NCI-H146 (cell line): Measurements from ENCODE around the gene RHOF.

ENCODE experiments used
- DNase-seq: peaks from one replicate; lab custom pipeline; 2025; lab: John Stamatoyannopoulos, UW

RHOF gene

DNA sequence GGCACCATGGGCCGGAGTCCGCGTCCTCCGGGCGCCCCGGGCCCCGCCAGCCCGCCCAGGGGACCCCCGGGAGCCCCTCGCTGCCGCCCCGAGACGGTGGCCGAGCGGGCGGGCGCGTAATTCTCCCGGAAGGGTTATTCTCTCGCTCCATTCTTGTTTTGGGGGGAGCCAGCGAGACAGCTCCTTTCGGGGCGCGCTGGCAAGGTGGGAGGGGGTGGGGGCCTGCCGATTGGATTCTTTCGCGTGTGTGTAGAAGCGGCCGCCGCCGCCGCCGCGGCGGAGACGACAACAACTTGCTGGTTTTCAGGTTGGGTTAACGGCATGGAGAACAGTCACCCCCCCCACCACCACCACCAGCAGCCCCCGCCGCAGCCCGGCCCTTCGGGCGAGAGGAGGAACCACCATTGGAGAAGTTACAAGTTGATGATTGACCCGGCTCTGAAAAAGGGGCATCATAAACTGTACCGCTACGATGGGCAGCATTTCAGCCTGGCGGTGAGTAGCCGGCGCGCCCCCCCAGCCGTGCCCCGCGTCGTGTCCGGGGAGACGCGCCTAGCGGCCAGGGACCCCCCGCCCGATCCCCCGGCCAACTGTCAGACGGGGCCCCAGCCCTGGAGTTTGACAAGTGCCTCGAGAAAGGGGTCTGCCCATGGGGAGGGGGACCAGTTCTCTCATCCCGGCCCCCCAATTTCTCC is 11.1 kb upstream of the RHOF start:
- DNase-seq: peak; percentile 31

DNA sequence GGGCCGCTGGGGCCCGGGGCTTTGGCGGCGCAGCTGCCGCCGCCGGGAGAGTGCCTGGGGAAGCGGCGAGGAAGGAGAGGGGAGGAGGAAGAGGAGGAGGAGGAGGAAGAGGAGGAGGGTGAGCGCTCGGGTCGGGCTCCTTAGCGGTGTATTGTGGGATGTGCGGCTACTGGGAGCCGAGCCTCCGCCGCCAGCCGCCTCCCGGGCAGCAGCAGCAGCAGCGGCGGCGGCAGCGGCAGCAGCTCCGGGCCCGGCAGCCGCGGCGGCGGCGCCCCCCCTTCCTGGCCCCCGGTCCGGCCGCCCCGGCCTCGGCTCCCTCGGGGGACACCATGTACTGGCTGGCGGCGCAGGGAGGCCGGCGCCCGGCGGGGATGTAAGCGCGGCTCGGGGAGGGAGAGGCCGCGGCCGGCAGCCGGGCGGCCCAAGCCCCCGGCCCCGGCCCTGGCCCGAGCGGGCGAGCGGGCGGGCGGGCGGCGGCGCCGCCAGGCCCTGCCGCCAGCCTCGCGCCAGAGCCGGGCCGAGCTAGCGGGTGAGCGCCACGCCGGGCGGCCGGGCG is 10.5 kb upstream of the RHOF start, which contains the start of gene SETD1B:
SETD1B (plus strand) TSS at position 149 of the 556 bp plus-strand sequence. CDS start 729 bp downstream, outside the sequence.
- DNase-seq: peak; percentile 73

DNA sequence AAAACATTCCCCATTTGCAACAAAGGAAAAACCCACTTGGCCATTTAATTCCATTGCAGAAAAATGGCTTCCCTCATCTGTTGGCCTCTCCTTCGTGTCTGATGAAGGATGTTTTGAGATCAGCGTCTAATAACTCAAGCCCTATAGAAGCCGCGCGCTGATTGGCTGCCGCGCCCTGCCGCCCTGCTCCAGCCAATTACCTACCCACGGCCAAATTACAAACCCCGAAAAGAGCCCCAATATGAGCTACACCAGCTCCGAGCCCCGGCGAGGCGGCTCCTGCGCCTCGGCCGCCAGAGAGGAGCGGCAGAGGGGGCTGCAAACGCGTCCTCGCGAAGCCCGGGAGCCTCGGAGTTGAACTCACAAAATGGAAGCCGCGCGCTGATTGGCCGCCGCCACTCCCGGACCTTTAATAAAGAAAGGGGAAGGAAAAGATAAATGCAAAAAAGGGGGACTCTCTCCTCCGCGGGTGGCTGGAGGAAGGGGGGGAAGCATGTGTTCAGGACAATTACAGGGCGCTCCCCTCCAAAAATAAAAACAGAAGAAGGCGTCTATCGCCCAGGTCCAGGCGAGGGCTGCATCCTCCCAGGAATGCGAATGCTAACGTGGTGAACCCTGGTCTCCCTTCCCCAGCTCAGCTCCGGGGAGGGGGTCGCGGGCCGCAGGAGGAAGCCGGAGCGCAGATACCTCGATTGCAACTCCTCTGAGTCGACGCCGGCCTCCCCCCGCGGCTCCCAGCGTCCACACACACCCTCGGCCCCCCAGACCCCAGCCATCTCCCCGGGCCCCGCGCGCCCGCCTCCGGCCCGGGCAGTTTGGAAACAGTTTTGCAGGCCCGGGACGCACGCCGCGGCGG is 9.6 kb upstream of the RHOF start:
- DNase-seq: peak; percentile 96

DNA sequence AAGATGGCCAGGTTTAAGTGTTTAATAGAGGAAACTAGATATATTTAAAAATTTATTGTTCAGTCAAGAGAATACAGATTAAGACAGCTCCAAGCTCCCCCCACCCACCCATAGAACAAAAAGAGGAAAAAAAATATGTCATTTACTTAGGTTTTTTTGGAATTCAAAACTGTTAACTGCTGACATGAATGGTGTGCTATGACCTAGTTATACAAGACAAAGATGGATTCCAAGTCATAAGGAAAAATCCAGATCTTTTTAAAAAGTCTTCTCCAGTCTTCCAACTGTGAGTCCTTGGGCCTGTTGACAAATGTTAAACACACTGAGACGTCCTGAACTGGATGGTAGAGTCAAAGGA is 9.0 kb upstream of the RHOF start:
- DNase-seq: no peak

DNA sequence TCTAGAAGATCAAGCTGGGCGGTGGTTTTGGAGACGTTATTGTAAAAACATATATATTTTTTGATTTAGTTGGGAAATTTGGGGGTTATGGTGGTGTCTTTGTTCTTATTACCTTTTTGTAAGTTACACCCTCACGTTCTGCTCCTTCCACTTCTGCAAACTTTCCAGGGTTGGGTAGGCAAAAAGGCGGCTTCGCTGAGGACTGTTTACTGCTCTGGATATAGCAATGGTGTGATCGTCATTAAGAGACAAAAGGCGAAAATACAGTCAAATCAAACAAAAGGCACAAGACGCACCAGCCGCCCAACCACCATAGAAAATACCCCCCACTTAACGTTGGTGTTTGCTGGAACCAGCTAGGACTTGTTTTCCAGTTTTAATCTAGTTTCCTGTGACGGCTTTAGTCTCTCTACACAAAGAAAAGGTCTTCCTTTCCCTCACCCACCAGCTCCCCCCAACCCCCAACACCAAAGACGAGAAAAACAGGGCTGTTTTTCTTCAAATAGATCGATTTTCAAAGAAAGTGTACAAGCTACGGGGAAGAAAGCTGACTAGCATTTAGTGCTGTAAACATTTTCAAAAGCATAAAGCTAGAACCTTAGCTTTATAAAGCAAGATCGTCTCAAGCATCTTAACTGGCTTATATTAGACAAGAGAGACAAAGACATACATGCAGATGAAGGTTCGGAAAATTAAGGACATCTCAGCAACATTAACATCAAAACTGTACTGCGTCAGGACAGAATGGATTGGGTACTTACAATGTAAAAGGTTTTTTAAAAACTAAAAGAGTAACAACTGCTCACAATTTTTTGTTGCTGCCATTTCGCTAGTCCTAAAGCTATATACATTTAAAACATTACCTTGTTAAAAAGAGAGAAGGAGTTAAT is 8.4 kb upstream of the RHOF start:
- peak; percentile 91 for DNase-seq

DNA sequence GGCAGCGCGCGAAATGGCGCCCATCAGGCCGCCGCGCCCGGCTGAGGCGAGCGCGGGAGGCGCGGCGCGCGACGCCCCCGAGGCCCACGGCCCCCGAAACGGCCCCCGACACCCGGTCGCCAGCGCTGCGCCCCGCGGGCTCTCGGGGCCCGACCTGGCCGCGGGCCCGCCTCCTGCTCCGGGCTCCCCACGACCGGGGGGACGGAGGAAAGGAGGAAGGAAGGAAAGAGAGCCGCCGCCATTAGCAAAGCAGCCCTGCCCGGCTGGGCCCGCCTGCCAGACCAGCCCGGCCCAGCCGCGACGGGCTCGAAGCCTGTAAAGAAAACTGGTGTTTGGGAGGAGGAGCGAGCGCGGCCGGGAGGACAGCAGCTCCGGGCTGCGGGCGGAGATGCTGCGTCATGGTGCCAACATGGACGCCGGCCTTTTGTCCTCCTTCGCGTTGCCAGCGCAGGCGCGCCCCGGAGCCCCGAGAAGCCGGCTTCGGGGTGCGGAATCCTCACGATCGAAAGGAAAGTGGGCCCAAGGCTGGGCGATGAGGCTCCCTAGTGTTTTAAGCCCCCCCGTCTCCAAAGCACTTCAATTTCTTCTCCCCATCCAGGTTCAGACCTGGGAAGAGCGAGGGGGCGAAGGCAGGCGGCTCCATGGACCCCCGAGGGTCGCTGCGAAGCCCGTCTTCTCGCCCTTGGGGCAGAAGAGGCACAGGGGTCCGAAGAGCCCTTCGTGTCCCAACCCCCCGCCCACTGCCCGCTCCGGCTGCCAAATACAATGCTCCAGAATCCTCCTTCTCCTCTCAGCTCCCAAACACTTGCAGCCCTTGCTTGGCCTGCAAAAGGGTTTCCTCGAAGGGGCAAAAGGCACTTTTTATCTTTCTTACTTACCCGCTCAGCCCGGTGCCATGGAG is 7.5 kb upstream of the RHOF start:
- DNase-seq: peak; percentile 79

DNA sequence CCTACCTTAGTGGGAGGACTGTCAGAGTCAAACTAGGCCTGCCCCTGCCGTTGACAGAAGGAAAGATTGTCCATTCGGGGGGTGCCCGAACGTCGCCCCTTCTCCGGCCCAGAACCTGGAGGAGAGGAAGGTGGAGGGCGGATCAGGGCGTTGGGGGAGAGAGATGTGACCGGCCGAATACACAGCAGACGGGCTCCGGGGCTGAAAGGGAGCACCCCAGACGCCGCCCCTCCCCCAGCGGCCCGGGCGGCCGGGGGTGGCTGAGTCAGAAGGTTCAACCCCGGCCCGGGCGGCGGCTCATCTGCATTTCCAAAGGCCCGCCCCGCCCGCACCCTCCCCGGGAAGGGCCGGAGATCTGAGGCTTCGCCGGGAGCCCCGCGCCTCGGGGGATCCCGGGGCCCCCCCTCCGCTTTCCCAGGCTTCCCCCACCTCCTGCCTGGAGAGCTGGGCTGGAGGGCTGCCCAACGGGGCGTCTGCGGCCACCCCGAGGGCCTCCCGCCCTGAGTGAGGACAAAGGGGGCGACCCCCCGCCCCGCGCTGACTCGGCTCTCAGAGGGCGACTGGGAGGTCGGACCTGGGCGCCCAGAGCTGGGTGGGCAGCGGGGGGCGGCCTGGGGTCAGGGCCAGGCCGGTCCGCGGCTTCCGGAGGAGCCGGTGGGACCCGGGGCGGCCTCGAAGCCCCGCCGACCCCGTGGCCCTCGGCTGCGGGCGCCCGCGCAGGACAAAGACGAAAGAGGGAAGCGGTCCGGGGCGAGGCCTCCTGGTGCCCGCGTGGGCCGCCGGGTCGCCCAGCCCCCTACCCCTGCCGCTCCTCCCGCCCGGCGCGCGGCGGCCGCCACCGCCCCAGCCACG is 6.6 kb upstream of the RHOF start:
- peak; percentile 86 for DNase-seq

DNA sequence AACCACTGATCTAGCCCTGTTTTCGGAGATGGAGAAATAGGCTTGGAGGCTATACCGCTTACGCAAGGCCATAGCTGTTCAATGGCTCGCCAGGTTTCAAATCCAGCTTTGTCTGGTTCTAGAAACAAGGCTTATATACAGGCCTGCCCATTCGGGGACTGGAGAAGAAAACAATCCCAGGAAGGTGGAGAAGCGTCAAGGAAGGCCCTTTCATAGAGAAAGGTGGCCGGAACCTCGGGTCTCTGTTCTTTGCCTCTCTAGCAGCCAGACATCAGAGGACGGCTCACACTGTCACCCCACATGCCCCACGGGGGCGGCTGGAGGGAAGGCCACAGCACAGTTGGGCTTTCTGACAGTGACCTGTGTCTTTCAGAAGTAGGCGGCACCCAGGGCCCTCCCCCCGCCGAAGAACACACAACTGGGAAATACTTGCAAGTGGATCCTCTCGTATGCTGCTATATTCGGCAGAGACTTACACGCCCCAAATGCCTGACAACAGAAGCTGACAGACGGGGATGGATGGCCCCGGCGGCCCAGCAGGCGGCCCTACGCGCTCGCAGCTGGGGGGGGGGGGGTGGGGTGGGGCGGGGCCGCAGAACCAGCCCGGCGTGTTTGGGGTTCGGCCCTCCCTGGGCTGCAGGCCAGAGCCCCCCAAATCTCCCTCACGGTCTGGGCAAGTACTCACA is 5.8 kb upstream of the RHOF start:
- DNase-seq: peak; percentile 85

DNA sequence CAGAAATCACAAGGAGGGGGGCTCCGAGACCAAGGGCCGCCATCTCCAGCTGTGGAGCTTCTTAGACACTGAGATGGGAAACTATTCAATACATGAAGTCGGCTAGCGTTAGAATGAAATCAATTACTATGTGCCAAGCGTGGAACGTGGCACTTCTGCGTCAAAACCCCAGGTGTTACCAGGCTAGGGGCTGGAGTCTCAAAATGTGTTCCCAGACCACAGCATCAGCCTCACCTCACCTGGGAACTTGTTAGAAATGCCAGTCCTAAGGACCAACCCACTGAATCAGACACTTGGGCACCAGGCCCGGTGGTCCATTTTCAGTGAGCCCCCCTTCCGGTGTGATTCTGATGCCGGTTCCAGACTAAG is 5.3 kb upstream of the RHOF start:
- DNase-seq: peak; percentile 50

DNA sequence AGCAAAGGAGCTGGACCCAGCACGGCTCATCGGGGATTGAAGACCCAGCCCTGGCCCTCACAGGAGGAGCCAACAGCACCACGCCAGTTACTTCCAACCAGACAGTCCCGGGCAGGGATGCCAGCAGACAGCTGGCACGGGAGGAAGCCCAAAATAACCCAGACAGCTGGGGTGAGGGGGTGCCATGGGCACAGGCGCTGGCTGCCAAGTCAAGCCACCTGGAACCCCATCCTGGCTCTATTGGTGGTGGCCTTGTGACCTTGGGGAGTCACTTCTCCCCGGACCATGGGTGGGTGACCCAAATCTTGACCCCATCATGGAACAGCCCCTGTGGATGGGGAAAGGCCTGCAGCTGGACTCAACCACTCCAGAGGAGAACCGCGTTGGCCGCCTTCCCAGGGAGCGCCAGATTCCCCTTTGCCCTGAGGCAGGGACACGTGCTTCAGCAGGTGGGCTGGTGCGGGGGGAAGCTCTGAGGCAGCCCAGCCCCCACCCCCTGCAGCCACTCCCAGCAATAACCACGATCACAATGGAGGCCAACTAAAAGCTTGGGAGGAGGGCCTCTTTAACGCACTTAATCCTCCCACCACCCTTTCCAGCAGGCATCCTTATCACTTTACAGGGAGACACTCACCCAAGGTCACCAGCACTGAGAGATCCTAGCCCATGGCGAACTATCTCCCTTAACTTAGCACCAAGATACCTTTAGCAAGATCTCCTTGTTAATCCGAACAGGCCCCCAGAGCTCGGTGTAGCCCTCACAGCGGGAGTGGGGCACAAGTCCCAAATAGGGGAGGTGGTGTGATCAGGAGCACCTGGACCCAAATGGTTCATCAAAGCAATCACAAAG is 4.7 kb upstream of the RHOF start:
- DNase-seq: peak; percentile 97

DNA sequence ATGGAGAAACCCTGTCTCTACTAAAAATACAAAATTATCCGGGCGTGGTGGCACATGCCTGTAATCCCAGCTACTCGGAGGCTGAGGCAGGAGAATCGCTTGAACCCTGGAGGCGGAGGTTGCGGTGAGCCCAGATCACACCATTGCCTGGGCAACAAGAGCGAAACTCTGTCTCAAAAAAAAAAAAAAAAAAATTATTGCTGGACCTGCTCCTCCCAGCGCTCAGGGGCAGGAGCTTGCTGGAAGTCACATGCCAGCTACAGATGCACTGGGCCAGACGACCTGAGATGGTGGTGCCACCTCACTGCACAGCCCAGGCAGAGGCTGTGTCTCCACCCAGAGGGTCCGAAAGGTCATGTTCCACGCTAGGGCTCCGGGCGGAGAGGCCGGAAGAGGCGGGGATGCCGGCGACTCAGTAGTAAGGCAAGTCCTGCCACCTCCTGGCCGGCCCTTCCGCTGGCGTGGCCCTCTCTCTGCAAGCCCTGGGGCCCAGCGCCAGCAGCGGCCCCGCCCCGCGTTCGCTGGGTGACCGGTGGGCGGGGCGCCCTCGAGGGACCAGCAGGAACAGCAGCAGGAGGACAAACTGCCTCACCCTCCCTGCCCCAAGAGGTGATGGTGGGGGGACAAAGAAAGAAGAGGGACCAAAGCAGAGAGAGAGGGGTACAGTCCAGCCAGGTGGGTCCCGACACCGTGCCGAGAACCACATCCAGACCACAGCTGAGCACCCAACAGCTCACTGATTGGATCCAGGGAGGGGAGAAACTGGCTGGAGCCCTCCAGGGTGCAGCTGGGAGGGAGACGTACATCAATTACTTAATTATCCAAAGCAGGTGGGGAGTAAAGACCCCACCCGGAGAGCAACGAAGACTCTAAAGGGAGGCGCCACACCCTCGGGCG is 3.6 kb upstream of the RHOF start:
- DNase-seq: peak; percentile 93

DNA sequence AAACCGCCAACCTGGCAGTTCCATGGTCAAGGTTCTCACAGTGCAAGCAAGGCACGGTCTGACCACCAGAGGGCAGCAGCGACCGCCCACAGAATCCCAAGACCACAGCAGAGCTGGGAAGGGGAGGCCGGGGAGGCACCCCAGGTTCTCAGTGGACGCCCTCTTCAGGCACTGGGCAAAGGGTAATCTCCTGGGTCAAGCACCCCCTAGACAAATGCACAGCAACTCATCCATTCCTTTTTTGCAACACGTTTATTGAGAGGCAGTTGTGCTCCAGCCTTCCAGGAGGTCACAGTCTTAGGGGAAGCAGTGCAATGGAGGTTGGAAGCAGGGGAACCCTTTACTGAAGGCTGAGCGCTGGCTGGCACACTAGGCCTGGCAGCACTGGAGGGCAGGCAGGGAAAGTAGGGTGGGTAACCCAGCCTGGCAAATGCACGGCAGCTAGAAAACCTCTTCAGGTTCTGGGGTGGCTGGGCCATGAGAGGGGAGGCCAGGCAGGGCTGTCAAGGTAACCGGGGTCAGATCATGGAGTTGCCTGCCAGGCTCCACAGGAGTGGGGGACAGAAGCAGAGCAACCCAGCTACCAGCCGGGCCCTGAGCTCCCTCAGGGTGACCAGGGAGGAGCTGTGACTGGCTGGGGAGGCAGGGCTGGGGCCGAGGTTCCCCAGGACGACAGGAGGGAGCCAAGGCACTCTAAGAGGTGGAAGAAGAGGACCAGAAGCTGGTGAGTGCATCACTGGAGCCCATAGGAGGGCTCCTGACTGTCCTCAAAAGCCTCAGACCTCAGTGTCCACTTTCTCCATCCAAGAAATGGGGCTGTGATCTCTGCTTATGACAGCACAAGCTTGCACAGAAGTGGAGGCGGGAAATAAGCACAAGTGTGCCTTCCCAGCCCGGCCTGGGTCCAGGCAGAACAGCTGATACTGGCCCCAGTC is 1.8 kb upstream of the RHOF start:
- DNase-seq: peak; percentile 61

DNA sequence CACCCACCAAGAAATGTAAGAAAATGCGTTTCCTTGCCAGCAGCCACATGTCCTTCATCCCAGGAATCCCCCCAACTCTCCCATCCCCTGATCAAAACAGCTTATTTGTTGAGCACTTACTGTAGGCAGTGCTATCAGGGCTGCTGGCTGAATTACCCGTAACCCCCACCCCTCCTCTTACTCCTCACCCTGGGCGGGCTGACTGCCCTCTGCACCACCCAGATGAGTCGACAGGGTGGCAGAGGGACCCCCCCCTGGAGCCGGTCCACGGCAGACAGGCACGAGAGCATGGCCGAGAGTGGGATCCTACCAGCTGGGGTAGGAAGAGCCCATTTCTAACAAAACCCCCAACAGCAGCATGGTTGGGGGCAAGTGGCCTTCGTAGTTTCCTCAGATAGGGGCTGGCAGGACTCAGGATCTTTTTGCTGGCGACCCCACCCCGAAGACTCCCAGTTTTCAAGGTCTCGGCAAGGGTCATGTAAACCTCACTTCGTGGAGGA is 1.1 kb upstream of the RHOF start:
- no peak for DNase-seq

DNA sequence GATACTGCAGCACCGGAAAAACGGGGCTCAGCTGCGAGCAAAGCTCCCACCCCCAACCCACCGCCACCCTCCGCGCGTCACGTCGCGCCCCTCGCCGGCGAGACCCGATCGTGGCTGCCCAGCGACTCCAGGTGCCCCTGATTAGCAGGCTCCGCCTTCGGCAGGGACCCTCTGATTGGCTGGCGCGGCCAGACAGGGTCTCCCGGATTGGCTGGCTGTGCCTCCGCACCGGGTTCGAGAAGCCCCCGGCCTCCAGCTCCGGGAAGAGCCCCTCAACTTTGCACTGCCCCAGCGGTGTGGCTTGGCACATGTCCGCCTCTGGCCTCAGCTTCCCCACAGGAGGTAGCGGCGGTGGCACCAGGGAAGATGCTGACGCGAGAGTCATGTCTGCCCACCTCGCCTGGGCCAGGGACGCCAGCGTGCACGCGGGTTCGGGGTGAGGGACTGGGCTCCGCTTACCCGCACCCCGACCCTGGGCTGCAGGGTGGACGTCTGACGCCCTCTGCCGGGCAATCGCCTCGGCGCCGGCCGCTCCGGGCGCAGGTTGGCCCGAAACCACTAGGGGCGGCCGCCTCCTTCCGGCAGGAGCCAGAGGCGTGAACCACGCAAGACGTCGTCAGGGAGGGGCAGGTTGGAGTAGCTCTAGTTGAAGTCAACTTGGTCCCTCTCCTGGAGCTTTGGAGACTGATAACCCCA is 498 bp upstream of the RHOF start:
- DNase-seq: no peak

DNA sequence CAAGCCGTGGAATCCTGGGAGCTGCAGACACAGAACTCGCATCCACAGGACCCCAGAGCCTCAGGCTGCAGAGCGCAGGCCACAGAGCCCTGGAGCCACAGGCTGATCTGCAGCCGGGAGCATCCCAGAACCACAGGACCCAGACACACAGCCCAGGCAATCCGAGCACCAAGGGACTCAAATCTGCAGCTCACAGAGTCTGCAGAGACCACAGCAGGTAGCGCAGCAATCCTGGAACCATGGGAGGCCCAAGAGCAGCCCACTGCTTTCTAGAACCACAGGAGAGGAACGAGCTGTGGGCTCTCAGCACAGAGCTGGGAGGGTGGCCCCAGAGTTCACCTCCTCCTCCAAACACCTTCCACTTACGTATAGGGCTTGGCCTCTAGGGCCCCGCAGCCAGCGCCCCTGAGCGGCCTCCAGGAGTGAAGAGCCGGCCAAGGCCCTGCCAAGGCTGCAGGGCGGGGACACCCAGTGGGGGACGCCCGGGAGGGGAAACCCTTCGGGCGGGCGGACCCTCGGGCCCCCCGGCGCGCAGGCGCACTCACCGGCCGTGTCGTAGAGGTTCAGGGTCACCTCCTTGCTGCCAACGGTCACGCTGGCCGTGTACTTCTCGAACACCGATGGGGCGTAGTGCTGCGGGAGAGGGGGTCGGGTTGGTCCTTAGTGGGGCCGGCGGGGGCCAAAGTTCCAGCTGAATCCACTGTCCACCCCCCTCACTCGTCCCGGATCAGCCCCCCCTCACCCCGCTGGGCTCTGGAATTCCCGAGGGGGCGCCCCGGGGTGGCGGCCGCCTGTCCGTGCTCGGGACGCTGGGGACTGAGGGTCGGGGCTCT is 665 bp downstream of the RHOF start:
- DNase-seq: no peak
